Glutamatergic neuron (in vitro differentiated cells): ENCODE measurements around the gene OR9A2. TPM values are rescaled to one million over a fixed set of nuclear protein-coding genes. Genes with fewer than 3 reads are reported as not detected.

ENCODE experiments used
- DNase-seq: peaks from one replicate; pipeline ENCODE4 v3.0.0; 2022
- H3K27ac Mint-ChIP-seq: one replicate; pipeline ENCODE4 v1.8.0; 2020; ENCODE audit warnings: mild to moderate bottlenecking, mixed read lengths, inconsistent platforms; ENCODE audit not compliant: unreplicated experiment
- H3K27me3 Mint-ChIP-seq: one replicate; pipeline ENCODE4 v1.8.0; 2020; ENCODE audit warnings: mild to moderate bottlenecking, moderate library complexity, mixed read lengths, inconsistent platforms; ENCODE audit not compliant: unreplicated experiment
- H3K36me3 Mint-ChIP-seq: one replicate; pipeline ENCODE4 v1.8.0; 2020; ENCODE audit warnings: mild to moderate bottlenecking, mixed read lengths, inconsistent platforms; ENCODE audit not compliant: unreplicated experiment
- H3K4me1 Mint-ChIP-seq: one replicate; pipeline ENCODE4 v1.8.0; 2020; ENCODE audit warnings: mild to moderate bottlenecking, low read depth, mixed read lengths, inconsistent platforms; ENCODE audit not compliant: unreplicated experiment
- H3K4me3 Mint-ChIP-seq: one replicate; pipeline ENCODE4 v1.8.0; 2020; ENCODE audit warnings: mild to moderate bottlenecking, mixed read lengths, inconsistent platforms; ENCODE audit not compliant: unreplicated experiment
- H3K9me3 Mint-ChIP-seq: one replicate; pipeline ENCODE4 v1.8.0; 2020; ENCODE audit warnings: mild to moderate bottlenecking, moderate library complexity, mixed read lengths, inconsistent platforms; ENCODE audit not compliant: unreplicated experiment
- CTCF ChIP-seq: fragments of 200-600 bp; sonication (generic); IDR thresholded peaks from one replicate; pipeline ENCODE4 v1.5.0; 2021; ENCODE audit not compliant: partially characterized antibody, unreplicated experiment
- total RNA-seq: library from RNA; stranded (reverse); fragmentation: NEBNext Ultra II Directional; extraction: Animal tissue kit (Norgen Biotek cat#: 25700); gene quantifications from one replicate; pipeline ENCODE4 v1.2.1, GENCODE V29; 2021; ENCODE audit not compliant: unreplicated experiment

Gene OR9A2
- total RNA-seq, 1 donor from 2014 or later = not detected

GRCh38 chr7:143002898-143003297 is 24.0 kb downstream of the OR9A2 start:
- no peak for TF ChIP-seq CTCF
- H3K36me3 Mint-ChIP-seq = no peaks in the 10 kb centered on the region
- H3K27me3 Mint-ChIP-seq = peaks cover 4% of the 10 kb centered on the region
- no peak overlapping the region for H3K27ac Mint-ChIP-seq
- no peak for DNase-seq
- H3K9me3 Mint-ChIP-seq = no peaks in the 10 kb centered on the region
- H3K4me1 Mint-ChIP-seq = peaks cover 1% of the 10 kb centered on the region
- no peak overlapping the region for H3K4me3 Mint-ChIP-seq

GRCh38 chr7:143002106-143002505 is 24.8 kb downstream of the OR9A2 start:
- Mint-ChIP-seq H3K4me3 (no peak overlapping the region), H3K27me3 (peaks cover 4% of the 10 kb centered on the region), H3K9me3 (no peaks in the 10 kb centered on the region), H3K27ac (no peak overlapping the region), H3K4me1 (peaks cover 1% of the 10 kb centered on the region), H3K36me3 (no peaks in the 10 kb centered on the region)
- no peak for DNase-seq
- no peak for TF ChIP-seq CTCF

- no peaks in the 10 kb centered on the region for H3K36me3 Mint-ChIP-seq
- peaks cover 4% of the 10 kb centered on the region for H3K27me3 Mint-ChIP-seq
- peaks cover 1% of the 10 kb centered on the region for H3K4me1 Mint-ChIP-seq
- H3K4me3 Mint-ChIP-seq = no peak overlapping the region
- no peak for TF ChIP-seq CTCF
- no peak overlapping the region for H3K27ac Mint-ChIP-seq
- DNase-seq = no peak
- H3K9me3 Mint-ChIP-seq = no peaks in the 10 kb centered on the region
These were observed 26.3 kb downstream of the OR9A2 start for GRCh38 chr7:143000648-143001047.

GRCh38 chr7:142999793-143000192 is 27.1 kb downstream of the OR9A2 start:
- H3K9me3 Mint-ChIP-seq = no peaks in the 10 kb centered on the region
- H3K4me1 Mint-ChIP-seq = no peaks in the 10 kb centered on the region
- no peak for DNase-seq
- H3K27me3 Mint-ChIP-seq = peaks cover 3% of the 10 kb centered on the region
- no peak for TF ChIP-seq CTCF
- no peaks in the 10 kb centered on the region for H3K36me3 Mint-ChIP-seq
- no peak overlapping the region for H3K27ac Mint-ChIP-seq
- H3K4me3 Mint-ChIP-seq = no peak overlapping the region

- no peak for DNase-seq
- no peak overlapping the region for H3K4me3 Mint-ChIP-seq
- TF ChIP-seq CTCF = no peak
- no peaks in the 10 kb centered on the region for H3K4me1 Mint-ChIP-seq
- no peaks in the 10 kb centered on the region for H3K9me3 Mint-ChIP-seq
- no peaks in the 10 kb centered on the region for H3K36me3 Mint-ChIP-seq
- peaks cover 3% of the 10 kb centered on the region for H3K27me3 Mint-ChIP-seq
- no peak overlapping the region for H3K27ac Mint-ChIP-seq
These were observed 28.0 kb downstream of the OR9A2 start for GRCh38 chr7:142998966-142999365.
